ENCODE measurements around the gene DUSP2.

DUSP2 gene, protein sequence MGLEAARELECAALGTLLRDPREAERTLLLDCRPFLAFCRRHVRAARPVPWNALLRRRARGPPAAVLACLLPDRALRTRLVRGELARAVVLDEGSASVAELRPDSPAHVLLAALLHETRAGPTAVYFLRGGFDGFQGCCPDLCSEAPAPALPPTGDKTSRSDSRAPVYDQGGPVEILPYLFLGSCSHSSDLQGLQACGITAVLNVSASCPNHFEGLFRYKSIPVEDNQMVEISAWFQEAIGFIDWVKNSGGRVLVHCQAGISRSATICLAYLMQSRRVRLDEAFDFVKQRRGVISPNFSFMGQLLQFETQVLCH

GRCh38 chr2:96145036-96145847, at the start of gene DUSP2:
Gene DUSP2, minus strand, starts transcription at chr2:96145440. Its CDS starts 86 bp downstream, at chr2:96145354.
- peak; percentile 87 for DNase-seq

DNA sequence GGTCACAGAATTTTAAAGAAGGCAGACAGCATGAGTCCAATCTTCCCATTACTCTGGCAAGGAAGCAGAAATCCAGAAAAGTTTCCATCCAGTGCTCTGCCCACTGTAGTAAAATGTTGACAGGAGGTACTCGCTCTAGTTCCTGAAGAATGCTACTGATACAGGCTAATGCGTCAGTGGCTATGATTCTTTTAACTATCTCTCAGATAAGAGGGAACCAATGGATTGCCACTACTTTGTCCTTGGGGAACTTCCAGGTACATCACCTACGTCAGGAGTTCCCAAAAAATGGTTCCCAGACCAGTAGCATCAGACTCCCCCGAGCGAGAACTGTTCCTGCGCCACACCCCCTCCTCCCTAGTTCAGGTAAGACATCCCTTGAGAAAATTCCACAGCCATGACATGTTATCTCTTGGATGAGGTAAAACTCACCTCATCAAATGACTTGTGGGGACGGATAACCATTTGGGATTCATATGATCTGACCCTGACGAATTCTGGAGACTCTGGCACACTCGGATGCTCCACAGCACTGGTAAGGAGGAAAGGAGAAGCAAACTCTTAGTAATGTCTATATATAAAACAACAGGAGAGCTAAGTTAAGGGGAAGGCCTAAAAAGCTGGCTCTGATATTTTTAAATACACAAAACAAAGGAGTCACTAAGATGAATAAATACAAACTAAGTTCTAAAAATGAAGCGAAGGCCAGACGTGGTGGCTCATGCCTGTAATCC, 46.9 kb upstream of the DUSP2 start:
- no peak for DNase-seq

GRCh38 chr2:96188821-96189526, 43.7 kb upstream of the DUSP2 start:
- DNase-seq: no peak

DNA sequence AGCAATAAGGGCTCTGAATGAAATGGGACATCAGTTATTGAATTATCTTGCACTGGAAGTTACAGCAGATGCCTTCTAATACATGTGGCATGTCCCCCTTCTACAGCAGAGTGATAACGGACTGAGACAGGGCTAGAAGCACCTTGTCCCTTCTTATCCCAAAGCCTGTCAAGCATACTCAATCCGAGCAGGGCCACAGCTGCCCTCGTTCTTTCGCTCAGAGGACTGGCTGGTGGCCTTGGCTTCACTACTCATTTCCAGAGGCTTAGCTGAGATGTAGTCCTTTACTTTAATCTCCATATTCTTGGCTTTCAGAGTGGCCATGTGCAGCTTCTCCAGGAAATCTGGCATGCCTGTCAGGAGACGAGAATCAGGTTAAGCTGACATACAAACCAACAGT, 41.3 kb upstream of the DUSP2 start:
- no peak for DNase-seq

GRCh38 chr2:96185516-96185915, 40.3 kb upstream of the DUSP2 start:
- no peak for DNase-seq

GRCh38 chr2:96184989-96185388, 39.7 kb upstream of the DUSP2 start:
- DNase-seq: no peak

- no peak for DNase-seq
Measured at GRCh38 chr2:96184188-96184587, 38.9 kb upstream of the DUSP2 start.

- no peak for DNase-seq
Measured at GRCh38 chr2:96181529-96181928, 36.3 kb upstream of the DUSP2 start.

DNA sequence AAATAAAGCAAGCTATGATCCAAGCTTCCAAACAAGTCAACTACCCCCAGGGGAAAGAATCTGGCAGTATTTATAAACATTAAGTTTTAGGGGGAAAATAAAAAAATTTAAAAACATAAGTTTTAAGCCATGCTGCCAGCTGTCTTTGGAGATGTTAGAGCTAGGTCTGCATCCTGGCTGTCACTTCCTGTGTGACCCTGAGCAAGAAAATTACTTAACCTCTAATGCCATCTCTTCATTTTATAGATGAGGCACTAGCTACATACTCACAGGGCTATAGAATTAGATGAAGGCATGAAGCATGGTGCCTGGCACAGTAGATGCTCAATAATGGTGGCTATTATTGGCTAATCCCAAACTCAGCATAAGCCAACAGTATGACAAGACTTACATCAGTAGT, 35.3 kb upstream of the DUSP2 start:
- no peak for DNase-seq

DNA sequence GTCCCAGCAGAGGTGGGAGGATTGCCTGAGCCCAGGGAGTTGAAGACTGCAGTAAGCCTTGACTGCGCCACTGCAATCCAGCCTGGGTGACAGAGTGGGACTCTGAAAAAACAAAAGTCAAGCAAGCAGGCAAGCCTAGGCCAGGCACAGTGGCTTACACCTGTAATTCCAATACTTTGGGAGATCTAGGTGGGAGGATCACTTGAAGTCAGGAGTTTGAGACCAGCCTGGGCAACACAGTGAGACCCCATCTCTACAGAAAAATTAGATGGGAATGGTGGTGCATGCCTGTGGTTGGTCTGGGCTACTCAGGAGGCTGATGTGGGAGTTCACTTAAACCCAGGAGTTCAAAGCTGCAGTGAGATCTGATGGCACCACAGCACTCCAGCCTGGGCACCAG, 34.8 kb upstream of the DUSP2 start:
- no peak for DNase-seq

- no peak for DNase-seq
Measured at GRCh38 chr2:96176661-96177060, 31.4 kb upstream of the DUSP2 start.

- no peak for DNase-seq
Measured at GRCh38 chr2:96175951-96176350, 30.7 kb upstream of the DUSP2 start.

DNA sequence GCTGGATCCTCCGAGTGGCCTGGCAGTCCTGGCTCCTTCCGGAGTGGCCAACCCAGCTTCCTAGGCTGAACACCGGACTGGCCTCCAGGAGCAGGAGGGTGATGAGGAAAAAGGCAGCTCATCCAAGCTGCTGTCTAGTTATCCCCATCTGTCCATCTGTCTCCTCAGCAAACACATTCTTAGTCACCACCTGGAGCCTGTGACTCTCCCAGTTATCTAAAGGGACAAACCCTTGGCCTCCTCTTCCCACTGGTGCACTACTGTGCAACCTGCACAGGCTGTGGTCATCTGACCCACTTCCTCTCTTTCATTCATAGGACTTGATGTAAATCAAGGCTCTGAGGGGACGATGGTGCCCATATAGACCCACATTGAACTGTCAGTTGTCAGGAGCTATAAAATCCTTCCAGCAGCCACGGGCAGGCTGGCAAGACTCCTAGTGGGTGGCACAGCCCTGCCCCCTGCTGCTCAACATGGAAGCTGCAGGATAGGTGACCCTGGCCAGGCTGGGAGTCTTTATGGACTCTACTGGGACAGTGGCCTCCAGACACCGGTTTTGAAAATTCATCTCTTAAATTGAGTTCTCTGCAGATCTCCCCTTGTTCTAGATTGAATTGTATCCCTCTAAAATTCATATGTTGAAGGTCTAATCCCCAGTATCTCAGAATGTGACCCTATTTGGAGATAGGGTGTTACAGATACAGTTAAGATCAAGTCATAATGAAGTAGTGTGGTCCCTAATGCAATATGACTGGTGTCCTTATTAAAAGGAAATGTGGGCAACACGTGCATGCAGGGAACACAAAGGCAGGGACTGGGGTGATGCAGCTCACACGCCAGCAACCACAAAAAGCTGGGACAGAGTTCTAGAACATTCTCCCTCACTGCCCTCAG, 29.3 kb upstream of the DUSP2 start:
- DNase-seq: peak; percentile 85

DNA sequence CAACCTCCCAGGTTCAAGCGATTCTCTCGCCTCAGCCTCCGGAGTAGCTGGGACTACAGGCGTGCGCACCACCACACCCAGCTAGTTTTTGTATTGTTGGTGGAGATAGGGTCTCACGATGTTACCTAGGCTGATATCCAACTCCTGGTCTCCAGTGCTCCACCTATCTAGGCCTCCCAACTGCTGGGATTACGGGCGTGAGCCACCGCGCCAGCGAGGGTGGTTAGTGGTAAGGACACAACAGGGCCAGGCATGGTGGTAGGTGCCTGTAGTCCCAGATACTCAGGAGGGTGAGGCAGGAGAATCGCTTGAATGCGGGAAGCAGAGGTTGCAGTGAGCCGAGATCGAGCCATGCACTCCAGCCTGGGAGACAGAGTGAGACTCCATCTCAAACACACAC, 26.6 kb upstream of the DUSP2 start:
- DNase-seq: no peak

DNA sequence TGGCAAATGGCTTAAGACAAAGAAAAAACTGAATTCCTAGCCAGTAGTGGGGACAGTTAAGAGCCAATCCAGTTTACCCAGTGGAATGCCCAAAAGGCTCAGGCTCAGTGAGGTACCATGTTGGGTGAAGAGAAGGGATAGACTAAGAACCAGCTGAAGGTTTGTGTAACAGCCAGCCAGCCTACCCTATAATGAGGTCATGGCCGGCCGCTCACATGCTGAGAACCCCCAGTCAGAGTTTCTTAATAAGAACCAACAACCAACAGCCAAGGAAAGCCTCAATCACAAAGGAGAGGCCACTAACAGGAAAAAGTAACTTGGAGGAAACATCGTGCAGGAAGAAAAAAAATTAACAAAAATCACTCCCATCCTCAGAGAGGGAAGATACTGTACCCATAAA, 25.4 kb upstream of the DUSP2 start:
- no peak for DNase-seq

- no peak for DNase-seq
Measured at GRCh38 chr2:96169868-96170507, 24.7 kb upstream of the DUSP2 start.

DNA sequence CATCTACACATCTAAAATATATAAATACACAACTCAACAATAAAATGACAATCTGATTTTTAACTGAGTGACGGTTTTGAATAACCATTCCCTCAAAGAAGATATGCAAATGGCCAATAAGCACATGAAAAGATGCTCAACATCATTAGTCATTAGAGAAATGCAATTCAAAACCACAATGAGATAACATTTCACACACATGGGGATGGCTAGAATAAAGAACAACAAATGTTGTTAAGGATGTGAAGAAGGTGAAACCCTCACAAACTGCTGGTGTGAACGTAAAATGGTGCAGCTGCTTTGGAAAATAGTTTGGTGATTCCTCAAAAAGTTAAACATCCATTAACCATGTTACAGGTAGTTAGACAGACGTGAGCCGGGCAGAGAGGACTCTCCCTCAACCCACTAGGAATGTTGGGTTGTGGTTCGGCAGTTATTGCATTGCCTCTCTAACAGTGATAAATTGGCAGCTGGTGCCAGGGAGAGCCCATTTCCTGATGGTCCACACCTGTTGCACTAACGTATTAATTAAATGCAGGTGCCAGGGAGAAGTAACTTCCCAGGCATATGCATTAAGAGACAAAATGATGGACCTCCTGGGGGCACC, 22.3 kb upstream of the DUSP2 start:
- no peak for DNase-seq

GRCh38 chr2:96164459-96165184, 19.4 kb upstream of the DUSP2 start:
- DNase-seq: peak; percentile 65

DNA sequence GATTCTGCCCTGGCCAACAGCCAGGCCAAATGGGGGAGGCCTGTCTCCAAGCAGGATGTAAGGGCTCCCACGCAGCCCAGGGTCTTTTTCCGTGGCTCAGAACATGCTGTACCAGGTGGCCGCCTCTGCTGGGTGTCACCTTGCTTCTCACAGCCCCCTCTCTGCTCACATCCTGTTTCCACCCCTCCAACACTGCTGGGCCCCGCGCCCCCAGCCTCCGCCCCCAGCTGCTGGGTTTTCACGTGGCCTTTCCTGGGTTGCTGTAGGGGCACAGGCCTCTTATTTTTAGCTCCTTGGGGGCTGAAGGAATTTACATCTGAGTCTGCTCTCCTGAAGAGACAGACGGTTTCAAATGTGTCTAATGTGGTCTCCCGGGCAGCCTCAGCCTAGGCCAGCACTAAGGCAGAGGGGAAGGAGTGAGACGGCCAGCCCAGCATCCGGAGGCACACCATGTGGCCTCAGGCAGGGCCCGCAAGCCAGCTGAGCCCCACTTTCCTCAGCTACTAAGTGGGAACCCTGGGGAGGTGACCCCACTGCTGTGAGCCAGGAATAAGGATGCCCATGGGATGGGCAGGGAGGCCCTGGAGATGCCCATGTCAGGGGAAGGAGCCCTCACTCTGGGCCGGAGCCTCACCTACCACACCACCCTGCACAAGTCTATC, 18.7 kb upstream of the DUSP2 start:
- peak; percentile 71 for DNase-seq

DNA sequence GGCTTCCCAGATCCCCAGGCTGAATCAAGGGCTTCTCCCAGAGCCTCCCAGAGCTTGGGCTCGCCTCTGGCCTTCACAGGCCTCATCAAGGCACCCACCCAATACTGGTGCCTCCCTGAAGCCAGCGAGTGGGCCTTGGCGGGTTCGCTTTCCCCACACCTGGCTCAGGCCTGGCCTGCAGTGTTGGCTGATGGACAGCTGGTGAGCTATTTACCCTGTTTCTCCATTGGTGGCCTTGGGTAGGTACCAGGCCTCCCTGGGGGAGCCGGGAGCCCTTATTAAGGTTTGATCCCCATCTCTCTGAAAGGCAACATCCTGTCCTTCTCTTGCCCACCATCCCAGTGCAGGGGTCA, 18.2 kb upstream of the DUSP2 start:
- DNase-seq: no peak
